Stimulated activated CD8-positive, alpha-beta memory T cell treated with anti-CD3 and anti-CD28 coated beads, Interleukin-12 subunit alpha, Interleukin-12 subunit beta, amount 100 ng/mL, for 1 hour (primary cell): ENCODE data around the gene ALOX12B.
"Not testable (repeated sequence)": the region's sequence is repeated elsewhere in the genome, so short reads cannot be mapped to it uniquely, and the experiment has no call there.

ENCODE experiments used
- DNase-seq: peaks from one replicate; pipeline ENCODE4 v3.0.0-alpha.2; 2020; ENCODE audit warnings: low read depth

The ALOX12B gene

GRCh38 chr17:8082292-8082691 is 5.2 kb downstream of the ALOX12B start:
- no peak for DNase-seq

- DNase-seq = no peak
Measured at GRCh38 chr17:8081876-8082275, 5.6 kb downstream of the ALOX12B start.

- no peak for DNase-seq
Measured at GRCh38 chr17:8080799-8081219, 6.7 kb downstream of the ALOX12B start.

GRCh38 chr17:8080208-8080798 is 7.2 kb downstream of the ALOX12B start:
- no peak for DNase-seq

DNA sequence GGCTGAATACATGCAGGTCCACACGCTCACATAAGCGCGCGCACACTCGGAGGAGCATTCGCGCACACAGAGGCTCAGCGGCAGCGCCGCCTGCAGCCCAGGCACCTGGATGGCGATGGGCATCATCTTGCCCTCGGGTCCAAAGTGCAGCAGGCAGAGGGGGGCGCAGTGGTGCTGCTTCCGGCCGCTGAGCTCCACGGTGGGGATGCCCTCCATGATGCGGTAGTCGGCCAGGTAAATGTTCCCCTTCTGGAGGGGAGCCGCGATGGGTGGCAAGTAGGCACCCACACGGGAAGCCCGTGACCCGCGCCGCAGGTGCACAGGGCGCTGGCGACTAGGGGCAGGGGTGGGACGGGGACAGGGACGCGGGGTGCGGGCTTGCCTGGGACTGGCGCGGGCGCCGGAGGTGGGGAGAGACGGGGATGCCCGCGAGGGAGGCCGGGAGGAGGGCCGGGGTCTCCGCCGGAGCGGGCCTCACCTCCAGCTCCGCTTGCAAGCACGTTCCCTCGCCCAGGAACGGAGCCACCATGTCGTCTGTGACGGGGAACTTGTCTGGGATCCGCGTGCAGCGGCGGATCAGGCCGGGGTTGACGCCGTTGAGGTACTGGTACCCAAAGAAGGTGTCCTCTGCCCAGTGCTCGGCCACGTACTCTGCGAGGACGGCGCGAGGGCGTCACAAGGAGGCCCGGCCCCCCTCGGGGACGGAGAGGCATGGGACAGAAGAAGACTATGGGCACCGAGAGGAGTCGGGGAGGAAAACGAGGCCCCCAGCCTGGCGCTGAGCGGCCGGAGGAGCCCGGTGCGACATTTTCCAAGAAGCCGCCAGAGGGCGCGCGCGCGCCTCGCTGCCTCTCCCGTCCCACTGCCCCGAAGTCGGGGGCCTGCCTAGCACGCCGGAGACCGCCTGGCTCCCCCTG is 8.0 kb downstream of the ALOX12B start:
- DNase-seq = peak; percentile 64

DNA sequence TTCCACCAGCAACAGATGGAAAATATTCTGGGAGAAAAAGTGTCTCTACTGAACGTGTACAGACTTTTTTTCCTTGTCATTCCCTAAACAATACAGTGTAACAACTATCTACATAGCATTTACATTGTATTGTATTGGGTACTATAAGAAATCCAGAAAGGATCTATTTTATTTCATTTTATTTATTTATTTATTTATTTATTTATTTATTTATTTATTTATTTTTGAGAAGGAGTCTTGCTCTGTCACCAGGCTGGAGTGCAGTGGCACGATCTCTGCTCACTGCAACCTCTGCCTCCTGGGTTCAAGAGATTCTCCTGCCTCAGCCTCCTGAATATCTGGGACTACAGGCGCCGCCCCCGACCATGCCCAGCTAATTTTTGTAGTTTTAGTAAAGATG is 9.6 kb downstream of the ALOX12B start:
- not testable (repeated sequence) for DNase-seq

- DNase-seq = no peak
Measured at GRCh38 chr17:8076502-8077266, 10.8 kb downstream of the ALOX12B start.

- DNase-seq = no peak
Measured at GRCh38 chr17:8075574-8076342, 11.8 kb downstream of the ALOX12B start.

- DNase-seq = no peak
Measured at GRCh38 chr17:8075081-8075480, 12.4 kb downstream of the ALOX12B start.

- DNase-seq = no peak
Measured at GRCh38 chr17:8074554-8074953, 13.0 kb downstream of the ALOX12B start.

- peak; percentile 73 for DNase-seq
Measured at GRCh38 chr17:8073627-8074484, 13.7 kb downstream of the ALOX12B start.

DNA sequence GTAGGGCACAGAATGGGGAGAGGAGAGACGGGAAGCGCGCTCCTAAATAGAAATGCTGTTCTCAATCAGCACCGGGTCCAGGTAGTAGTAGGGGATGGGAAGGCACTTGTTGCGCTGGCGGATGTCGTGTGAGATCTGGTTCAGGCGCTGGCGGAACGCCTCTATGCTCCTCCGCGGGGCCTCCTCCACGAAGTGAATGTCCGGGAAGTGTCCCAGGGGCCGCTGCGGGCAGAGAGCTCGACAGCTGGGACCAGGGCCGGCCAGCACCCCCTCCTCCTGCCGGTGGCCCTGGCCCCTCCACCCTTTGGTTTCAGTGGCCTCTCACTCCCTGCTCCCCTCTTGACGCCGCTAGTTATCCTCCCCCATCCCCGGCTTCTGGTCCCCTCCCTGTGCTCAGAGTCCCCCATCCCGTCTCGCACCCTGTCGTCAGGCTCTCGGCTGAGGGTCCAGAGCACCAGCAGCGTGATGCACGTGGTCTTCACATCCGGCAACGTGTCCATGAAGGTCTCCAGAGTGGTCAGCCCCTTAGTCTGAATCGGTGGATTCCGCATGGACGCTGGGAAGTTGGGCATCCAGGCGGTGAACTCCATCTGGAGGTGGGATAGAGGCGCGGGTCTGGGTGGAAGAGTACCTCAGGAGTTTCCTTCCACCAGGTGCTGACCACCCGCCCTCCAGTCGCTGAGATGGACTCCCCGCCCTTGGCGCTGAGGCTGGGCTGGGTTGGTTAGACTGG is 14.6 kb downstream of the ALOX12B start:
- no peak for DNase-seq

DNA sequence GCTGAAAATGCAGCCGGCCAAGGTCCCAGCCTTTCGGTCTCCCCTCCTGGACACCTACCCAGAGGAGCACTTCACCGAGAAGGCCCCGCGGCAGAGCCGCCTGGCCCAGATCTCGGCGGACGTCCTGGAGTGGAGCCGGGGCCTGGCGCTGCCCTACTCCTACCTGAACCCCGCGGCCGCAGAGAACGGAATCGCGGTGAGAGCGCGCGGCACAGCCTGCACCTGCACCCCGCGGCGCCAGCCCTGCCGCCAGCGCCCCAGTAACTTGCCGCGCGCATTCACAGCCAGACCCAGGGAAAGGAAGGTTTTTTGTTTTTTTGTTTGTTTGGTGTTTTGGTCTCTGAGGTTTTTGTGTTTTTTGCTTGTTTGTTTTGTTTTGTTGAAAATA is 15.2 kb downstream of the ALOX12B start:
- no peak for DNase-seq

DNA sequence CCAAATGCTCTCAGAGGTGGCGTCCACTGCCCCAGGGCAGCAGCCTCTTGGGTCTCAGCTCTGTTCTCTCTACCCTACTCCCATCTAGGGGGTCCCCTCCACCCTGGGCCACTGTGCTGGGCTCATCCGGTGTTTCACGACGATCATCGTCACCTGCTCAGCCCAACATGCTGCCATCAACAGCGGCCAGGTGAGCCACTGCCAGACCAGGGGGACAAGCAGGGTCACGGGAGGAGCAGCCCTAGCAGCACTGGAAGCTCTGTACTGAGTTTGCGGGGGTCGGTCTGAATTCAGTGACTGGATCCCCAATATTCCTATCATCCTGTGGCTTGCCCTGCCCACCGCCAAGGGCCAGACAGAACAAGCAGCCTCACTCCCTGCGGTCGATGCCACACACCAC is 16.0 kb downstream of the ALOX12B start:
- DNase-seq = no peak

DNA sequence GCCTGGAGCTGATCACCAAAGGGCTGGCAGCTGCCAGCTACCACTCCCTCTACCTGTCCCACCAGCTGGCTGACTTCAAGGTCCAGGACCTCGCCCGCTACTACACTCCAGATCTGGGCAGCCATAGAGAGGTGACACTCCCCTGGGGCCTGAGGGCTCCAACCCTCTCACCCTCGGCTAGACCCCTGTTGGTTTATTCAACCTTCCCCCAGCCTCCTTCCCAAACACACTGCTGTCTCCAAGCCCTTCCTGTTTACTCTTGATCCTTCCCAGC is 18.0 kb downstream of the ALOX12B start:
- DNase-seq = no peak

- no peak for DNase-seq
Measured at GRCh38 chr17:8068736-8069586, 18.6 kb downstream of the ALOX12B start.

GRCh38 chr17:8067806-8068205 is 19.7 kb downstream of the ALOX12B start:
- no peak for DNase-seq

- no peak for DNase-seq
Measured at GRCh38 chr17:8066841-8067775, 20.4 kb downstream of the ALOX12B start.
